HepG2 (cell line): ENCODE measurements around the gene ANGPTL7. TPM values are rescaled to one million over a fixed set of nuclear protein-coding genes. Genes with fewer than 3 reads are reported as not detected.

ENCODE experiments used
- ATAC-seq: fragments of 200-7000 bp; cut with Tn5 transposase; 3 replicates; pipeline ENCODE4 v1.9.1; 2020; ENCODE audit warnings: mild to moderate bottlenecking, moderate library complexity
- BruUV-seq: library from RNA; stranded (reverse); fragments of 400-500 nt; replicated peaks from 2 replicates; lab custom pipeline; 2021; lab: Mats Ljungman, UMichigan
- CTCF ChIA-PET: fragments of 300-600 bp; formaldehyde crosslinking; extraction: SDS; loops from one replicate; lab custom pipeline; 2021; ENCODE audit warnings: low total read pairs, inconsistent platforms, low intra/inter-chr PET ratio; lab: Yijun Ruan, JAX
- POLR2A ChIA-PET: fragments of 350-600 bp; sonication (Branson Sonifier 250); formaldehyde crosslinking; loops from one replicate; lab custom pipeline; 2020; ENCODE audit warnings: antibody characterized with exemption, inconsistent platforms; lab: Yijun Ruan, JAX
- DNase-seq: peaks from one replicate; pipeline ENCODE4 v3.0.0-alpha.2; 2015; ENCODE audit warnings: low spot score
- FAIRE-seq: peaks from 3 replicates; lab custom pipeline; 2011; peaks lifted over from hg19 to GRCh38; lab: Jason Lieb, UNC
- H2AFZ ChIP-seq: one replicate; pipeline ENCODE4 v1.6.1; 2011; ENCODE audit warnings: low read length, inconsistent platforms
- H3K27ac ChIP-seq: fragments of 300-600 bp; 3 replicates; pipeline ENCODE4 v1.8.0; 2011; ENCODE audit warnings: mixed run types, mild to moderate bottlenecking, mixed read lengths, low read length, inconsistent platforms; ENCODE audit not compliant: insufficient read depth; ENCODE audit errors: extremely low read length
- H3K27me3 ChIP-seq, 2 experiments: fragments of 200-600 bp in 1 of 2; 2 replicates in 1 of 2; 3 replicates in 1 of 2; pipeline versions ENCODE4 v1.6.0 to v1.8.0; 2011; ENCODE audit warnings: low read length in 2 of 2, mild to moderate bottlenecking in 2 of 2, moderate library complexity in 2 of 2, inconsistent platforms in 1 of 2; ENCODE audit not compliant: insufficient read depth in 2 of 2, control insufficient read depth in 1 of 2
- H3K36me3 ChIP-seq, 2 experiments: fragments of 200-600 bp in 1 of 2; replicated peaks in 1 of 2; 2 replicates in 1 of 2; 3 replicates in 1 of 2; pipeline versions ENCODE4 v1.5.1 to v1.8.0; 2011; ENCODE audit warnings: low read length in 2 of 2, inconsistent platforms in 1 of 2; ENCODE audit not compliant: insufficient read depth in 2 of 2, control insufficient read depth in 1 of 2
- H3K4me1 ChIP-seq: 2 replicates; pipeline ENCODE4 v1.5.1; 2012; ENCODE audit warnings: low read length, inconsistent platforms; ENCODE audit not compliant: insufficient read depth
- H3K4me2 ChIP-seq: 2 replicates; pipeline ENCODE4 v1.6.0; 2011; ENCODE audit warnings: low read depth, low read length, inconsistent platforms
- H3K4me3 ChIP-seq, 3 experiments: fragments of 200-600 bp in 1 of 3; sonication (generic), shearing (Covaris generic) in 1 of 3; replicated peaks in 1 of 3; 2 replicates each; pipeline ENCODE4 v1.5.1; 2011 to 2016; ENCODE audit warnings: low read length in 3 of 3, inconsistent platforms in 2 of 3, low read depth in 2 of 3, mild to moderate bottlenecking in 2 of 3, control low read depth in 1 of 3, mixed read lengths in 1 of 3; ENCODE audit not compliant: insufficient read depth in 1 of 3
- H3K79me2 ChIP-seq: one replicate; pipeline ENCODE4 v1.6.1; 2011; ENCODE audit warnings: low read length, inconsistent platforms; ENCODE audit not compliant: insufficient read depth
- H3K9ac ChIP-seq: 2 replicates; pipeline ENCODE4 v1.6.0; 2011; ENCODE audit warnings: mild to moderate bottlenecking, low read depth, low read length, inconsistent platforms; ENCODE audit not compliant: insufficient read depth
- H3K9me3 ChIP-seq: 2 replicates; pipeline ENCODE4 v1.5.1; 2012; ENCODE audit warnings: mild to moderate bottlenecking, low read length
- H4K20me1 ChIP-seq: 2 replicates; pipeline ENCODE4 v1.6.0; 2011; ENCODE audit warnings: inconsistent platforms, mild to moderate bottlenecking, low read length, moderate library complexity; ENCODE audit not compliant: insufficient read depth
- BRCA1 ChIP-seq: sonication (generic); formaldehyde crosslinking; IDR thresholded peaks from 2 replicates; pipeline ENCODE4 v1.4.0; 2020; ENCODE audit warnings: missing genetic modification reagents
- ELF1 ChIP-seq: sonication (generic); formaldehyde crosslinking; IDR thresholded peaks from 2 replicates; pipeline ENCODE4 v1.4.0; 2020; ENCODE audit warnings: missing genetic modification reagents
- HBP1 ChIP-seq: IDR thresholded peaks from 2 replicates; pipeline ENCODE4 v1.6.1; 2016; ENCODE audit warnings: low read depth, control low read depth
- HOXD1 ChIP-seq: sonication (generic); formaldehyde crosslinking; IDR thresholded peaks from 2 replicates; pipeline ENCODE4 v1.5.0; 2020; ENCODE audit warnings: missing genetic modification reagents
- NFKB2 ChIP-seq: sonication (generic); formaldehyde crosslinking; IDR thresholded peaks from 2 replicates; pipeline ENCODE4 v1.4.0; 2020; ENCODE audit warnings: missing genetic modification reagents, borderline replicate concordance
- TOPORS ChIP-seq: sonication (generic); formaldehyde crosslinking; IDR thresholded peaks from 2 replicates; pipeline ENCODE4 v1.8.0; 2023; ENCODE audit warnings: mild to moderate bottlenecking, missing genetic modification reagents
- WGBS: methylation state at CpG from one replicate; pipeline ENCODE4 v1.1.6; 2017; ENCODE audit warnings: low lambda C conversion rate; 5-methylcytosine and 5-hydroxymethylcytosine counted together
- in situ Hi-C: cut with HindIII; loops from 2 replicates; pipeline ENCODE4 v1.10.0; 2017; ENCODE audit warnings: low pct_unique_long_range_greater_than_20kb; ENCODE audit not compliant: extremely low pct_ligation_motif_present
- intact Hi-C: fragments of 100-400 bp; cut with micrococcal nuclease; formaldehyde crosslinking; loops from one replicate; pipeline ENCODE4 v1.10.0; 2022; ENCODE audit not compliant: unreplicated experiment
- polyA plus RNA-seq, 8 experiments: library from polyadenylated mRNA; depleted of rRNA in 3 of 8; stranded (reverse) in 7 of 8; unstranded in 1 of 8; fragments of >200 nt; fragmentation: Illumina TruSeq in 4 of 8; extraction: Trizol in 4 of 8; gene quantifications; 2 replicates each; pipeline versions ENCODE4 v1.2.1 to v1.2.3, GENCODE V29; 2011 to 2016; ENCODE audit warnings: low read depth in 4 of 8, missing spikeins in 1 of 8, mixed read lengths in 1 of 8; ENCODE audit not compliant: insufficient read depth in 1 of 8
- total RNA-seq, 5 experiments: library from RNA; depleted of rRNA; stranded (reverse); fragments of >200 nt; fragmentation: Illumina TruSeq; extraction: Trizol; gene quantifications; 2 replicates each; pipeline ENCODE4 v1.2.3, GENCODE V29; 2016; ENCODE audit warnings: low read depth in 1 of 5
- TF ChIP-seq, protein P1 (sequence below): sonication (generic); formaldehyde crosslinking; IDR thresholded peaks from 2 replicates; pipeline ENCODE4 v1.4.0; 2020; ENCODE audit warnings: missing genetic modification reagents

The ANGPTL7 gene
- total and polyA plus RNA-seq, 2 of the 13 experiments (the other 11 are each of a cell fraction or from before 2014, with no cell fraction given), result not detected

- Histone ChIP-seq H3K4me3 (no peak overlapping the region), H3K9me3 (no peaks in the 10 kb centered on the region), H4K20me1 (no peaks in the 10 kb centered on the region), H3K27ac (no peak overlapping the region), H3K36me3 (peaks cover 0 to 43% of the 10 kb centered on the region in 2 experiments; a peak in 2 of 5 replicates), H3K4me1 (peaks cover 2% of the 10 kb centered on the region; the same call in 1 of the 2 replicates), H3K4me2 (no peak overlapping the region), H2AFZ (no peak overlapping the region), H3K27me3 (no peaks in the 10 kb centered on the region), H3K79me2 (no peaks in the 10 kb centered on the region), H3K9ac (no peak overlapping the region)
- intact Hi-C loops, result loop anchor here (1.0 kb wide), 1 partner anchor 16 kb away; no protein-coding TSS in a partner anchor
- TF ChIP-seq, protein P1, sequence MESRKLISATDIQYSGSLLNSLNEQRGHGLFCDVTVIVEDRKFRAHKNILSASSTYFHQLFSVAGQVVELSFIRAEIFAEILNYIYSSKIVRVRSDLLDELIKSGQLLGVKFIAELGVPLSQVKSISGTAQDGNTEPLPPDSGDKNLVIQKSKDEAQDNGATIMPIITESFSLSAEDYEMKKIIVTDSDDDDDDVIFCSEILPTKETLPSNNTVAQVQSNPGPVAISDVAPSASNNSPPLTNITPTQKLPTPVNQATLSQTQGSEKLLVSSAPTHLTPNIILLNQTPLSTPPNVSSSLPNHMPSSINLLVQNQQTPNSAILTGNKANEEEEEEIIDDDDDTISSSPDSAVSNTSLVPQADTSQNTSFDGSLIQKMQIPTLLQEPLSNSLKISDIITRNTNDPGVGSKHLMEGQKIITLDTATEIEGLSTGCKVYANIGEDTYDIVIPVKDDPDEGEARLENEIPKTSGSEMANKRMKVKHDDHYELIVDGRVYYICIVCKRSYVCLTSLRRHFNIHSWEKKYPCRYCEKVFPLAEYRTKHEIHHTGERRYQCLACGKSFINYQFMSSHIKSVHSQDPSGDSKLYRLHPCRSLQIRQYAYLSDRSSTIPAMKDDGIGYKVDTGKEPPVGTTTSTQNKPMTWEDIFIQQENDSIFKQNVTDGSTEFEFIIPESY (CRISPR knock-in tag), result no peak
- no peak for TF ChIP-seq HBP1 (CRISPR knock-in tag)
- TF ChIP-seq TOPORS (CRISPR knock-in tag), result no peak
- TF ChIP-seq NFKB2 (CRISPR knock-in tag), result no peak
- no peak for TF ChIP-seq BRCA1 (CRISPR knock-in tag)
- TF ChIP-seq ELF1, result no peak
- no peak for TF ChIP-seq HOXD1 (CRISPR knock-in tag)
- in situ Hi-C loops, result no loop called here
- no TSS peak for BruUV-seq
- WGBS, result 89% methylated on average over 1 of the region's 1 CpG
- CTCF ChIA-PET, result no interaction called here
- FAIRE-seq (no peak), DNase-seq (no peak), ATAC-seq (no peak)
- POLR2A ChIA-PET, result no interaction called here
Measured at GRCh38 chr1:11184973-11185372, 4.2 kb upstream of the ANGPTL7 start.
